AG09309 (cell line): ENCODE results near the gene SCTR.
"Not testable (repeated sequence)": the region's sequence is repeated elsewhere in the genome, so short reads cannot be mapped to it uniquely, and the experiment has no call there.

Experiments
- DNase-seq: peaks from one replicate; pipeline ENCODE4 v3.0.0-alpha.2; 2010; ENCODE audit warnings: low read depth
- H3K4me3 ChIP-seq: 2 replicates; pipeline ENCODE4 v1.5.1; 2011; ENCODE audit warnings: mild to moderate bottlenecking, low read depth, low read length, moderate library complexity; ENCODE audit not compliant: control insufficient read depth
- CTCF ChIP-seq: IDR thresholded peaks from 2 replicates; pipeline ENCODE4 v1.5.1; 2011; ENCODE audit warnings: mild to moderate bottlenecking, low read depth, low read length, inconsistent platforms; ENCODE audit not compliant: insufficient read depth, control insufficient read depth; ENCODE audit errors: missing control alignments

Gene SCTR

GRCh38 chr2:119409506-119409905 lies 114.8 kb downstream of the SCTR start:
- DNase-seq, result no peak
- TF ChIP-seq CTCF, result no peak
- no peak overlapping the region for H3K4me3 ChIP-seq

- TF ChIP-seq CTCF, result no peak
- H3K4me3 ChIP-seq, result no peak overlapping the region
- DNase-seq, result no peak
These were observed 116.1 kb downstream of the SCTR start for GRCh38 chr2:119408221-119408619.

- peak; percentile 70 for TF ChIP-seq CTCF
- no peak for DNase-seq
- H3K4me3 ChIP-seq, result no peak overlapping the region
These were observed 116.7 kb downstream of the SCTR start for GRCh38 chr2:119407430-119408220.

DNA sequence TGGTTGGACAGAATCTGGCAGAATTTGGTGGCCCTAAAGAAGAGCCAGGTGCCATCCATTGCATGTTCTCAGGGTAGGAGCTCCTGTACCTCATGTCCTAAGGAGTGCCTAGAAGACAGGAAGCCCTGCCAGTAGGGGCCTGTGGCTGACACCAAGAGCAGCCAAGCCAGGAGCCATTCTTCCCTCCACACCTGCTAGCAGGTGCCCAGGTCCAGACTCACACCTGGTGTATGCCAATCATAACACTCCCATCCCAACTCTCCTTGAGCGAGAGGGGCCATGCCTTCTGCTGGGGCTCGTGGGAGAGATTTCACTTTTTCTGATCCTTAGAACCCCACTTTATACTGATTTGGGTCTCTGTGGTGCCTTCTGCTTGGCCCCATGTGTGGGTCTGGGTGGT lies 119.1 kb downstream of the SCTR start:
- no peak for TF ChIP-seq CTCF
- no peak overlapping the region for H3K4me3 ChIP-seq
- DNase-seq, result no peak

DNA sequence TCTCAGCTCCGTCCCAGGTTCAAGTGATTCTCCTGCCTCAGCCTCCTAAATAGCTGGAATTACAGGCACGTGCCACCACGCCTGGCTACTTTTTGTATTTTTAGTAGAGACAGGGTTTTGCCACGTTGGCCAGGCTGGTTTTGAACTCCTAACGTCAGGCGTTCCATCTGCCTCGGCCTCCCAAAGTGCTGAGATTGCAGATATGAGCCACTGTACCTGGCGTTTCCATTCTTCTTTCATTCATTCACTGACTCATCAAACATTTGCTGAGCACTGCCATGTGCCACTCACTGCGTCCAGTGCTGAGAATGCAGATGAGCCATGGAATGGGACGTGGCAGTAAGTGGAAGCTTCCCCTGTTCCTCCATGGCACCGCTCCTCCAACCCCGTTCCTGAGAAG lies 120.7 kb downstream of the SCTR start:
- DNase-seq, result not testable (repeated sequence)

DNA sequence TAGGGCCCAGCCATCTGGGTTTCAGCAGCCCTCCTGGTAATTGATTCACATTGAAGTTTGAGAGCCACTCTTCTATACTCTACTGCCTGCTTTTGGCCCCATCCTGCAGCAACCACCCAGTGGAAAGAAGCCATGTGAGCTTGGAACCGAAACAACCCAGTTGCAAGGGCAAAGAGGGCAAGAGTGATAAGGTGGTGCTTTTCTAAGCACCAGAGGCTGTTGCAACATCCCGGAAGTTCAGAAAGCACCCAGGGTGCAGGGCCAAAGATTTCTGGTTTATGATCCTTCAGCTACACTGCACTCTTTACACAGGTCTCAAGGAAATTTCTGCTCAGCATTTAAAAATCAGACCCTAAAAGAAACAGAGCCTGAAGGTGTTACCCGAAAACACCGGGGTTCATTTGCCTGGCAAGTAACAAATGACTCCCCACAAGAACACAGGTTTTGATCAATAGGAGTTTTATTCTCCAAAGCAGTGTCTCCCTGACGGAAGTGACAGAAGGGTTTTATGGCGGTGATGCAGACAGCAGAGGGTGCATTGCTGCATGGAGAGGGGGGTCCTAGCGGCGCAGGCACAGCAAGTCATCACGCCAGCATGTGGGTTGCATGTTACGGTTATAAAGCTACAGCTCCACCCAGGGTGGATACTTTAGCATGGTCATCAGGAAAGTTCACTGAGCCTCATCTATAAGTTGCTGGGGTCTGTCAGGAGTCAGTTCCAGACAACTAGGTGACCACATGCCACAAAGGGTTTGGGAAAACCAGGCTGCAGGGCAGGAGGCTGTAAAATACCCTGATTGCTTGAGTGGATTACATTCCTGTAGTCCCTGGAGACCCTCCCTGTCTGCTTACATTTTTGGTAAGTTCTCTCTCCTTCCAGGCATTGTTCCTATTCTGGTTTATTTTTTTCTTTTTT lies 121.4 kb downstream of the SCTR start:
- H3K4me3 ChIP-seq, result no peak overlapping the region
- no peak for TF ChIP-seq CTCF
- DNase-seq, result no peak

More for the DNA sequence above, 120.7 kb downstream of the SCTR start:
- H3K4me3 ChIP-seq, result not testable (repeated sequence)

DNA sequence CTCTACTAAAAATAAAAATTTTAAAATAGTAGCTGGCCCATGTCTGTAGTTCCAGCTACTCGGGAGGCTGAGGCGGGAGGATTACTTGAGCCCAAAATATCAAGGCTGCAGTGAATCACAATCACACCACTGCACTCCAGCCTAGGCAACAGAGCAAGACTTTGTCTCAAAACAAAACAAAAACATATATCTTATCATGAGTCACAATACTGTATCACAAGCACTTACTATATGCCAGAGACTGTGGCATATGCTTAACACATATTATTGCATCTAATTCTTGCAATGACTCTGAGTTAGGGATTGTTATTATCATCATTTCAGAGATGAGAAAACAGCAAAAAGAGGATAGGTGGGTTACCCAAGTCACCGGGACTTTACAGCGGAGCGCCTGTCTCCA lies 122.2 kb downstream of the SCTR start:
- TF ChIP-seq CTCF, result no peak
- no peak for DNase-seq

More for the DNA sequence above, 122.2 kb downstream of the SCTR start:
- H3K4me3 ChIP-seq, result no peak overlapping the region
